Astrocyte (in vitro differentiated cells and primary cell): ENCODE data around the gene UCN2. TPM values are rescaled to one million over a fixed set of nuclear protein-coding genes. Genes with fewer than 3 reads are reported as not detected.
A peak's percentile ranks its signal among the peaks of the same experiment; 100 is the strongest.

Experiments used
- DNase-seq: peaks from one replicate; pipeline ENCODE4 v3.0.0-alpha.2; 2010; ENCODE audit warnings: low read depth
- FAIRE-seq: peaks from 2 replicates; lab custom pipeline; 2011; peaks lifted over from hg19 to GRCh38; lab: Jason Lieb, UNC
- H2AFZ ChIP-seq: 2 replicates; pipeline ENCODE4 v1.6.0; 2012; ENCODE audit warnings: low read depth, low read length, inconsistent platforms
- H3K27ac ChIP-seq: 2 replicates; pipeline ENCODE4 v1.5.1; 2011; ENCODE audit warnings: low read depth, low read length, inconsistent platforms
- H3K27me3 ChIP-seq: 2 replicates; pipeline ENCODE4 v1.6.0; 2011; ENCODE audit warnings: low read length, inconsistent platforms; ENCODE audit not compliant: insufficient read depth
- H3K36me3 ChIP-seq: 2 replicates; pipeline ENCODE4 v1.5.1; 2011; ENCODE audit warnings: low read length, inconsistent platforms; ENCODE audit not compliant: insufficient read depth
- H3K4me1 ChIP-seq: 2 replicates; pipeline ENCODE4 v1.5.1; 2011; ENCODE audit warnings: low read length, inconsistent platforms; ENCODE audit not compliant: insufficient read depth
- H3K4me2 ChIP-seq: 2 replicates; pipeline ENCODE4 v1.6.0; 2012; ENCODE audit warnings: low read length, inconsistent platforms
- H3K4me3 ChIP-seq: 2 replicates; pipeline ENCODE4 v1.5.1; 2011; ENCODE audit warnings: low read depth, mild to moderate bottlenecking, low read length, inconsistent platforms; ENCODE audit not compliant: insufficient read depth
- H3K79me2 ChIP-seq: 2 replicates; pipeline ENCODE4 v1.6.0; 2012; ENCODE audit warnings: mild to moderate bottlenecking, low read length, inconsistent platforms; ENCODE audit not compliant: insufficient read depth
- H3K9ac ChIP-seq: 2 replicates; pipeline ENCODE4 v1.6.0; 2012; ENCODE audit warnings: mild to moderate bottlenecking, low read length, inconsistent platforms
- H3K9me3 ChIP-seq: 2 replicates; pipeline ENCODE4 v1.5.1; 2012; ENCODE audit warnings: low read depth, mild to moderate bottlenecking, low read length, inconsistent platforms; ENCODE audit not compliant: insufficient read depth
- H4K20me1 ChIP-seq: 2 replicates; pipeline ENCODE4 v1.6.0; 2012; ENCODE audit warnings: low read length, inconsistent platforms; ENCODE audit not compliant: insufficient read depth
- H3K27ac Mint-ChIP-seq: one replicate; pipeline ENCODE4 v1.8.0; 2021; ENCODE audit warnings: mild to moderate bottlenecking, mixed read lengths; ENCODE audit not compliant: unreplicated experiment
- H3K27me3 Mint-ChIP-seq: one replicate; pipeline ENCODE4 v1.8.0; 2021; ENCODE audit warnings: low read depth, mixed read lengths; ENCODE audit not compliant: unreplicated experiment
- H3K36me3 Mint-ChIP-seq: one replicate; pipeline ENCODE4 v1.8.0; 2021; ENCODE audit warnings: low read depth, mixed read lengths; ENCODE audit not compliant: unreplicated experiment
- H3K4me1 Mint-ChIP-seq: one replicate; pipeline ENCODE4 v1.8.0; 2021; ENCODE audit warnings: low read depth, mixed read lengths; ENCODE audit not compliant: unreplicated experiment
- H3K4me3 Mint-ChIP-seq: one replicate; pipeline ENCODE4 v1.8.0; 2021; ENCODE audit warnings: mild to moderate bottlenecking, moderate library complexity, mixed read lengths; ENCODE audit not compliant: unreplicated experiment
- H3K9me3 Mint-ChIP-seq: one replicate; pipeline ENCODE4 v1.8.0; 2021; ENCODE audit warnings: mild to moderate bottlenecking, mixed read lengths; ENCODE audit not compliant: unreplicated experiment
- EZH2 ChIP-seq: IDR thresholded peaks from 2 replicates; pipeline ENCODE4 v1.6.1; 2012; ENCODE audit warnings: mild to moderate bottlenecking, low read length, inconsistent platforms; ENCODE audit not compliant: insufficient read depth
- total RNA-seq: library from RNA; stranded (reverse); gene quantifications from 2 replicates; pipeline ENCODE4 v1.2.1, GENCODE V29; 2021
- TF ChIP-seq, protein P1 (sequence below): IDR thresholded peaks from 2 replicates; pipeline ENCODE4 v1.5.1; 2011; ENCODE audit warnings: low read depth, mild to moderate bottlenecking, inconsistent platforms, low read length, moderate library complexity; ENCODE audit not compliant: insufficient read depth

UCN2 gene
- total RNA-seq, 1 donor from 2014 or later: 3.3 TPM

DNA sequence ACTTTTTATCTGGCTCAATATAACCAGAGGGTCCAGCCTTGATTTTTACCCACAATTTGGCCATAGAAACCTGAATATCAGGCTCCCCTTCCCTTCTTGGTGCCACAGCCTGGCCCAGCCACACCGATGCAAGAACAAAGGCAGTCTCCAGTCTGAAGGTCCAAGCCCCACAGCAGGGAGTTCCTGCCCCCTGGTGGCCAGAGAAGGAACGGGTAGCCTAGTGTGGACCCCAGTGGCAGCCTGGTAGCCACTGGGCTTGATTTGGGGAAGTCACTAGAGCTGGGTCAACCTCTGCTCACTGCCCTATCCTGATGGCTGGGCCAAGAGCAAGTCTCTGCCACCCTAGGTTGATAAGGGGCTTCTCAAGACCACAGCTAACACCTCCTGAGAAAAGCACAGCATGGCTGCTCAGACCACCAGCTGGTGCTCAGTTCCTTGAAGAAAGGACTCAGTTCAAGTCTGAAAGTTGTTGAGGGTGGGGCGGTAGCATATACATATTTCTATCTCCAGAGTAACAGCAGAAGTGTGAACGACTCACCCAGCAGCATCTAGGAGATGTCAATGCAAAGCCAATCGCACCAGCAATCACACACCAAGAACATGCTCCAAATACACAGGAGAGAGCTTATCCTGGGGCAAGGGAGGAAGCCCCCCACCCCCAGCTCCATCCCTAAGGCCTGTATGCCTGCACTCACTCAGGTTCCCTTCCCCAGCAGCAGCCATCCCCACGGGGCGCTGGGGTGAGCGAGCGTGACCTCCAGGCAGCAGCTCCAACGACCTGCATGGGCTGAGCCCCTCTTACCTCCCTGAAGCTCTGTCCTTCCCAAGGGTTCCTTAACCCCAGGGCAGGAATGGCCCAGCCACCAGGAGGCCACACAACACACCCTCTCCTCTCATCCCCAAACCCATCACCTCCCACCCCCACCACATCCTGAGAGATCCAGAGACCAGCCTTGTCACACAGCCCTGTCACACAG lies 14.6 kb downstream of the UCN2 start:
- Mint-ChIP-seq H3K27me3 (no peaks in the 10 kb centered on the region), H3K4me3 (no peak overlapping the region), H3K27ac (no peak overlapping the region), H3K9me3 (no peaks in the 10 kb centered on the region), H3K36me3 (peaks cover 35% of the 10 kb centered on the region), H3K4me1 (peaks cover 3% of the 10 kb centered on the region)
- DNase-seq (peak; percentile 40), FAIRE-seq (no peak)
- Histone ChIP-seq H4K20me1 (peaks cover 6% of the 10 kb centered on the region), H3K4me2 (no peak overlapping the region), H3K4me1 (no peaks in the 10 kb centered on the region), H3K4me3 (no peak overlapping the region), H3K36me3 (peaks cover 12% of the 10 kb centered on the region), H3K27me3 (no peaks in the 10 kb centered on the region), H3K79me2 (no peaks in the 10 kb centered on the region), H3K9ac (peak overlapping the region; percentile 10), H3K9me3 (no peaks in the 10 kb centered on the region), H3K27ac (no peak overlapping the region), H2AFZ (peak overlapping the region; percentile 48)
- TF ChIP-seq EZH2: no peak
- TF ChIP-seq, protein P1, sequence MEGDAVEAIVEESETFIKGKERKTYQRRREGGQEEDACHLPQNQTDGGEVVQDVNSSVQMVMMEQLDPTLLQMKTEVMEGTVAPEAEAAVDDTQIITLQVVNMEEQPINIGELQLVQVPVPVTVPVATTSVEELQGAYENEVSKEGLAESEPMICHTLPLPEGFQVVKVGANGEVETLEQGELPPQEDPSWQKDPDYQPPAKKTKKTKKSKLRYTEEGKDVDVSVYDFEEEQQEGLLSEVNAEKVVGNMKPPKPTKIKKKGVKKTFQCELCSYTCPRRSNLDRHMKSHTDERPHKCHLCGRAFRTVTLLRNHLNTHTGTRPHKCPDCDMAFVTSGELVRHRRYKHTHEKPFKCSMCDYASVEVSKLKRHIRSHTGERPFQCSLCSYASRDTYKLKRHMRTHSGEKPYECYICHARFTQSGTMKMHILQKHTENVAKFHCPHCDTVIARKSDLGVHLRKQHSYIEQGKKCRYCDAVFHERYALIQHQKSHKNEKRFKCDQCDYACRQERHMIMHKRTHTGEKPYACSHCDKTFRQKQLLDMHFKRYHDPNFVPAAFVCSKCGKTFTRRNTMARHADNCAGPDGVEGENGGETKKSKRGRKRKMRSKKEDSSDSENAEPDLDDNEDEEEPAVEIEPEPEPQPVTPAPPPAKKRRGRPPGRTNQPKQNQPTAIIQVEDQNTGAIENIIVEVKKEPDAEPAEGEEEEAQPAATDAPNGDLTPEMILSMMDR: peak; percentile 90

DNA sequence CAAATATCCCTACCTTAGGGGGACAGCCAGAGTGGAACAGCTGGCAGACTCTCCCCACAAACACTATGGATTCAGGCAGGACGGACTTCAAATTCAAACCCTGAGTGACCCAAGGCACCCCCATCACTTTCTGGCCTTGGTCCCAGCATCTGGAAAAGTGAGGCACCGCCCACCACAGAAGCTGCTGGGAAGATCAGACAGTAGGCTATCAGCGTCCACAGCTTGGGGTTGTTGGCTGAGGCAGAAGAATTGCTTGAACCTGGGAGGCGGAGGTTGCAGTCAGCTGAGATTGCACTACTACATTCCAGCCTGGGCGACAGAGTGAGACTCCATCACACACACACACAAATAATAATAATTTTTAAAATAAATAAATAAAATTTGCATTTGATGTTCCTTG lies 15.5 kb downstream of the UCN2 start:
- Histone ChIP-seq H3K9ac (no peak overlapping the region), H3K36me3 (peaks cover 12% of the 10 kb centered on the region), H2AFZ (no peak overlapping the region), H3K4me1 (no peaks in the 10 kb centered on the region), H3K4me2 (no peak overlapping the region), H3K4me3 (no peak overlapping the region), H3K79me2 (no peaks in the 10 kb centered on the region), H3K27ac (no peak overlapping the region), H3K9me3 (no peaks in the 10 kb centered on the region), H3K27me3 (no peaks in the 10 kb centered on the region), H4K20me1 (peaks cover 3% of the 10 kb centered on the region)
- TF ChIP-seq EZH2: no peak
- TF ChIP-seq, protein P1: no peak
- H3K4me1 Mint-ChIP-seq: peaks cover 3% of the 10 kb centered on the region
- H3K27me3 Mint-ChIP-seq: no peaks in the 10 kb centered on the region
- H3K27ac Mint-ChIP-seq: no peak overlapping the region
- H3K36me3 Mint-ChIP-seq: peaks cover 40% of the 10 kb centered on the region
- no peak for DNase-seq
- no peak overlapping the region for H3K4me3 Mint-ChIP-seq
- FAIRE-seq: no peak
- no peaks in the 10 kb centered on the region for H3K9me3 Mint-ChIP-seq
